Gastrocnemius medialis (tissue), 4 donors: ENCODE measurements around the gene RMND5B. TPM values are rescaled to one million over a fixed set of nuclear protein-coding genes. Genes with fewer than 3 reads are reported as not detected.

Experiments
- ATAC-seq, 2 donors: fragments of 150-250 bp; one replicate each; pipeline ENCODE4 v1.9.1; 2016
- DNase-seq, 2 donors: peaks; one replicate each; pipeline ENCODE4 v3.0.0-alpha.2; 2019
- H3K27ac ChIP-seq, 4 donors: fragments of 200-600 bp; sonication (generic); 1 replicate in 1 of 4; 2 replicates in 3 of 4; pipeline ENCODE4 v1.5.1; 2016 to 2018; ENCODE audit warnings: mild to moderate bottlenecking in 2 of 4, moderate library complexity in 1 of 4
- H3K27me3 ChIP-seq, 3 donors: fragments of 200-600 bp; sonication (generic) in 2 of 3; 1 replicate in 1 of 3; 2 replicates in 2 of 3; pipeline versions ENCODE4 v1.5.1 to v1.6.0; 2016 to 2019; ENCODE audit warnings: mild to moderate bottlenecking in 1 of 3, moderate library complexity in 1 of 3
- H3K36me3 ChIP-seq, 2 donors: fragments of 200-600 bp; sonication (generic) in 1 of 2; one replicate each; pipeline ENCODE4 v1.5.1; 2017 to 2018
- H3K4me1 ChIP-seq, 2 donors: fragments of 200-600 bp; sonication (generic) in 1 of 2; one replicate each; pipeline ENCODE4 v1.5.1; 2016 to 2017; ENCODE audit warnings: mild to moderate bottlenecking in 2 of 2
- H3K4me3 ChIP-seq, 4 donors: fragments of 200-600 bp; sonication (generic) in 3 of 4; 1 replicate in 1 of 4; 2 replicates in 3 of 4; pipeline ENCODE4 v1.5.1; 2016 to 2019; ENCODE audit warnings: mild to moderate bottlenecking in 2 of 4
- H3K9me3 ChIP-seq, 3 donors: fragments of 200-600 bp; sonication (generic) in 2 of 3; 1 replicate in 1 of 3; 2 replicates in 2 of 3; pipeline ENCODE4 v1.5.1; 2016 to 2019
- CTCF ChIP-seq, 5 experiments: fragments of 450-650 bp in 3 of 5; fragments of 200-600 bp in 2 of 5; sonication (generic) in 2 of 5; IDR thresholded peaks in 4 of 5; conservative IDR thresholded peaks in 1 of 5; 1 replicate in 4 of 5; 2 replicates in 1 of 5; pipeline ENCODE4 v1.5.1; 2016 to 2019; ENCODE audit warnings: antibody characterized with exemption in 5 of 5, mild to moderate bottlenecking in 3 of 5, moderate library complexity in 3 of 5
- POLR2A ChIP-seq, 2 donors: fragments of 450-650 bp; IDR thresholded peaks; one replicate each; pipeline ENCODE4 v1.6.1; 2017; ENCODE audit warnings: antibody characterized with exemption in 2 of 2, mild to moderate bottlenecking in 2 of 2, moderate library complexity in 2 of 2
- in situ Hi-C, 4 donors: fragments of 200-750 bp; cut with MboI; loops; one replicate each; pipeline versions ENCODE4 v1.15.0 to v1.8.0; 2017; ENCODE audit warnings: low sequenced_read_pairs in 4 of 4
- intact Hi-C: fragments of 100-400 bp; cut with DNase I; formaldehyde crosslinking; loops from one replicate; pipeline ENCODE4 v1.15.1; 2023; ENCODE audit warnings: low total_unique reads
- total RNA-seq, 4 donors: library from RNA; depleted of rRNA; stranded (reverse); fragments of >200 nt; gene quantifications; one replicate each; pipeline versions ENCODE4 v1.1.0 to v1.2.3, GENCODE V29; 2016

The RMND5B gene
- total RNA-seq, 4 donors from 2014 or later: 24.0 to 55.9 (median 44.2) TPM

GRCh38 chr5:178110511-178110910 is 20.3 kb upstream of the RMND5B start:
- Histone ChIP-seq H3K27ac (no peak overlapping the region), H3K4me3 (no peak overlapping the region), H3K9me3 (no peaks in the 10 kb centered on the region), H3K27me3 (peaks cover 25 to 38% (median 27%) of the 10 kb centered on the region in 3 donors), H3K36me3 (no peaks in the 10 kb centered on the region), H3K4me1 (peaks cover 0 to 7% of the 10 kb centered on the region in 2 donors)
- intact Hi-C loops (no loop called here), in situ Hi-C loops (no loop called here)
- ATAC-seq: no peak
- no peak for DNase-seq
- TF ChIP-seq CTCF (IDR thresholded peaks at IDR 0.05 in 4 of 5, conservative IDR thresholded peaks at IDR 0.05 in 1 of 5) (no peak), POLR2A (IDR thresholded peaks at IDR 0.05) (no peak)

- in situ Hi-C loops: no loop called here
- H3K27me3 ChIP-seq: peaks cover 32 to 51% (median 37%) of the 10 kb centered on the region in 3 donors
- intact Hi-C loops: no loop called here
These were observed 18.9 kb upstream of the RMND5B start for GRCh38 chr5:178111925-178112324.

GRCh38 chr5:178112545-178112944 is 18.3 kb upstream of the RMND5B start:
- H3K9me3 ChIP-seq: no peaks in the 10 kb centered on the region
- peaks cover 0 to 7% of the 10 kb centered on the region in 2 donors for H3K4me1 ChIP-seq
- in situ Hi-C loops (no loop called here), intact Hi-C loops (no loop called here)
- TF ChIP-seq CTCF (IDR thresholded peaks at IDR 0.05 in 4 of 5, conservative IDR thresholded peaks at IDR 0.05 in 1 of 5) (no peak), POLR2A (IDR thresholded peaks at IDR 0.05) (no peak)
- DNase-seq (no peak), ATAC-seq (no peak)
- peak overlapping the region in 2 of 4 donors; percentile 23 to 52 for H3K27ac ChIP-seq
- peaks cover 35 to 51% (median 38%) of the 10 kb centered on the region in 3 donors for H3K27me3 ChIP-seq
- H3K4me3 ChIP-seq: peak overlapping the region in 2 of 4 donors; percentile 50 to 58
- H3K36me3 ChIP-seq: no peaks in the 10 kb centered on the region

More at GRCh38 chr5:178111925-178112324, 18.9 kb upstream of the RMND5B start:
- H3K36me3 ChIP-seq: no peaks in the 10 kb centered on the region
- H3K9me3 ChIP-seq: no peaks in the 10 kb centered on the region
- H3K4me3 ChIP-seq: no peak overlapping the region
- H3K4me1 ChIP-seq: peaks cover 0 to 7% of the 10 kb centered on the region in 2 donors
- ATAC-seq: no peak
- TF ChIP-seq POLR2A (IDR thresholded peaks at IDR 0.05) (no peak), CTCF (IDR thresholded peaks at IDR 0.05 in 4 of 5, conservative IDR thresholded peaks at IDR 0.05 in 1 of 5) (no peak)
- no peak overlapping the region for H3K27ac ChIP-seq
- no peak for DNase-seq

GRCh38 chr5:178113141-178113787 is 17.6 kb upstream of the RMND5B start, which contains the start of gene N4BP3:
Gene N4BP3 (plus strand): TSS chr5:178113532. CDS start chr5:178119584, 6,052 bp downstream.
- intact Hi-C loops: no loop called here
- ATAC-seq: peak in 1 of 2 donors; percentile 31
- peaks cover 0 to 7% of the 10 kb centered on the region in 2 donors for H3K4me1 ChIP-seq
- in situ Hi-C loops: no loop called here
- peak within 1 kb of the TSS in 3 of 4 donors; percentile 48 to 52 (median 51) for H3K27ac ChIP-seq
- H3K4me3 ChIP-seq: peak within 1 kb of the TSS; percentile 41 to 58 (median 51)
- TF ChIP-seq POLR2A (IDR thresholded peaks at IDR 0.05) (peak in 1 of 2 donors; percentile 25), CTCF (IDR thresholded peaks at IDR 0.05 in 4 of 5, conservative IDR thresholded peaks at IDR 0.05 in 1 of 5) (peak in 1 of 5 experiments; percentile 18)
- DNase-seq: no peak
- peaks cover 35 to 51% (median 38%) of the 10 kb centered on the region in 3 donors for H3K27me3 ChIP-seq
- H3K9me3 ChIP-seq: no peaks in the 10 kb centered on the region
- H3K36me3 ChIP-seq: no peaks in the 10 kb centered on the region
